GM21390 (cell line): ENCODE results near the gene RAB18.
A peak's percentile ranks its signal among the peaks of the same experiment; 100 is the strongest.
"Not testable (repeated sequence)": the region's sequence is repeated elsewhere in the genome, so short reads cannot be mapped to it uniquely, and the experiment has no call there.

Experiments used
- ATAC-seq: cut with Tn5 transposase; IDR thresholded peaks from one replicate; pipeline ENCODE4 v1.9.1; 2021; ENCODE audit not compliant: unreplicated experiment

RAB18 gene

DNA sequence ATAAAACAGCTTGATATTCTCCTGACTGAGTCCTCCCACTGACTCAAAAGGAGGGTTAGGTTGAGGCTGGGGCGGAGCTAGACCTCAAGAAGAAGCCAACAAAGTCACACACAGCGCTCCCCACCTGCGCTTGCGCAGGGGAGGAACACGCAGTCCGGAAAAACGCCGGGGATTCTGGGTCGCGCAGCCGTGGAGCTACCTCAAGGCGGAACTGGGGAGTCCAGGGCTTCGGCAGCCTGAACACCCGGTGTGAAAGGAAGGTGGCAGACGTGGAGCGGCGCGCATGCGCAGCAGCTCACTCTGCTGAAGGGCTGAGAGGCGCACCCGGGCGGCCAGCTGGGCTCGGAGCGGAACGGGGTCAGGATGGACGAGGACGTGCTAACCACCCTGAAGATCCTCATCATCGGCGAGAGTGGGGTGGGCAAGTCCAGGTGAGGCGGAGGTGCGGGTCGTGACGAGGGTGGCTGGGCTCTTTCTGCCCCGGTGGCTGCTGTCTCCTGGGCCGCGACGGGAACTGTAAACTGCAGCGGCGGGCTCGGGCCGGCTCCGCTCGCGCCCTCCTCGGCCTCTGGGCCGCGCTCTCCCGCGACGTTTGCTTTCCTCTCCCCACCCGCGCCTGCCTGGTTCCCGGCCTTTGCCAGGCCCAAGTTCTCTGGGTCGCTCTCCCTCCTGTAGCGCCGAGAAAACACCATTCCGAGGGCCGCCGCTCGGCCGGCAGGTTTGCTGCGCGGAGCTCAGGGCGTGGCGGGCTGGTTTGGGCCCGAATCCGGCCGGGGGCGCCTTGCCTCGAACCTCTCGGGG is at the start of gene RAB18:
RAB18 (plus strand) TSS at position 298 of the 801 bp plus-strand sequence; CDS start at position 364, 66 bp downstream.
- peak; percentile 96 for ATAC-seq

- ATAC-seq = no peak
These were observed 49.3 kb upstream of the RAB18 start for GRCh38 chr10:27454837-27455236.

GRCh38 chr10:27457261-27457945 is 46.7 kb upstream of the RAB18 start:
- ATAC-seq = no peak

DNA sequence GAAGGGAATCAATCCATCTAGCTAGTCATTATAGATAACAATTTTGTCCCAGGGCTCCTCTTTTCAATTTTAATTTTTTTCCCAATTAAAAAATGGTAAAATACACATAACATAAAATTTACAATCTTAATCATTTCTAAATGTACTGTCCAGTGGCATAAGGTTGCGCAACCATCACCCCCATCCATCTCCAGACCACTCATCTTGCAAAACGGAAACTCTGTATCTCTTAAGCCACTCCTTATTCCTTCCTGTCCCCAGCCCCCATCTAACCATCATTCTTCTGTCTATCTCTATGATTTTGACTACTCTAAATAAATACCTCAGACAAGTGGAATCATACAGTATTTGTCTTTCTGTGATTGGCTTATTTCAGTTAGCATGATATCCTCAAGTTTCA is 46.1 kb upstream of the RAB18 start:
- no peak for ATAC-seq

GRCh38 chr10:27461312-27461711 is 42.8 kb upstream of the RAB18 start:
- ATAC-seq = no peak

DNA sequence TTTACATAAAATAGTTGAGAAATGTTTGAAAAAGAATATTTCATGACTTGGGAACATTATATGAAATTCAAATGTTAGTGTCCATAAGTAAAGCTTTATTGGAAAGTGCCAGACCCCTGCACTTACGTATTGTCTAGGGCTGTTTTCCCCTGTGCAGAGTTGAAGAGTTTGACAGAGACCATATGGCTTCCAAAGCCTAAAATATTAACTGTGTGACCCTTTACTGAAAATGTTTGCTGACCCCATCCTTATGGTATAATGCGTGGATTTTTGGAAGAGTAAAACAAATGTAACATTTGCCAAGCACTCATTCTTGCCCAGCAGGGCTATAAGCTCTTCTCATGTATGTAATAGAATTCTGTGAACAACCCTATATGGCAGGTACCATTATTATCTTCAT is 40.1 kb upstream of the RAB18 start:
- ATAC-seq = no peak

DNA sequence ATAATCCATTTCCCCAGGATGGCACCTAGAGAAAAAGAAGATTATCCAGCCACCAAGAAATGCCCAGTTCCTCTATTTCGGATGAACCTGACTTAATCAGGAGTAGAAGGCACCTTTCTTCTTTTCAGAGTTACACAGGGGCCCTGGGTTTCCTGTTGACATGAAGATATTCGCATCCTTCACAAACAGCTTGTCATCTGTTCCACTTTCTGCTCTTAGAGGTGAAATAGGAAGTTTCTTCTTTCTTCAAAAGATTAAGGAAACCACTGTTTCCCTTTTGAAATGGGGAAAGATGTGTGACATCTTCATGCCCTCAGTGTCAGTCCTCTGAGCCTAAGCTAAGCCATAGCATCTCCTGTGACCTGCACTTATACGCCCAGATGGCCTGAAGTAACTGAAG is 39.1 kb upstream of the RAB18 start:
- peak; percentile 86 for ATAC-seq

DNA sequence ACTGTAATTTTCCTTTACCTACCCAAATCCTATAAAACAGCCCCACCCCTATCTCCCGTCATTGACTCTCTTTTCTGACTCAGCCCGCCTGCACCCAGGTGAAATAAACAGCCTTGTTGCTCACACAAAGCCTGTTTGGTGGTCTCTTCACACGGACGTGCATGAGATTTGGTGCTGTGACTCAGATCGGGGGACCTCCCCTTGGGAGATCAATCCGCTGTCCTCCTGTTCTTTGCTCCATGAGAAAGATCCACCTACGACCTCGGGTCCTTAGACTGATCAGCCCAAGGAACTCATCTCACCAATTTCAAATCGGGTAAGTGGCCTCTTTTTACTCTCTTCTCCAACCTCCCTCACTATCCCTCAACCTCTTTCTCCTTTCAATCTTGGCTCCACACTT is 38.5 kb upstream of the RAB18 start:
- ATAC-seq = not testable (repeated sequence)

DNA sequence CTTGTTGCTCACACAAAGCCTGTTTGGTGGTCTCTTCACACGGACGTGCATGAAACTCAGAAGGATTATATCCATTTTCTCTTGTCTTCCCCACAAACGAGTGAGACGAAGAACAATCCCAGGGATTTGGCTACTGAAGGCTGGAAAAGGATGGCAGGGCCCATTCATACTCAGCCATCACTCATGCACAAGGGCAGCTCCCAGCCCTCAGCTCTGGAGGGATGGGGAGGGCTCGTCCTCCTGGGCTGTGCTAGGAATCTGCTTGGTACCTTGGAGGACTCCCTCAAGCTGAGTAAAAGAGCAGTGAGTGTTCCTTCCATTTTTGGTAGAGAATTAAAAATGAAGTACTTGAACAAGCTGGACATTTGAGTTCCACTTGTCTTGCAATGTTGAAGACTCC is 33.2 kb upstream of the RAB18 start:
- no peak for ATAC-seq

- ATAC-seq = no peak
These were observed 29.4 kb upstream of the RAB18 start for GRCh38 chr10:27474741-27475140.

DNA sequence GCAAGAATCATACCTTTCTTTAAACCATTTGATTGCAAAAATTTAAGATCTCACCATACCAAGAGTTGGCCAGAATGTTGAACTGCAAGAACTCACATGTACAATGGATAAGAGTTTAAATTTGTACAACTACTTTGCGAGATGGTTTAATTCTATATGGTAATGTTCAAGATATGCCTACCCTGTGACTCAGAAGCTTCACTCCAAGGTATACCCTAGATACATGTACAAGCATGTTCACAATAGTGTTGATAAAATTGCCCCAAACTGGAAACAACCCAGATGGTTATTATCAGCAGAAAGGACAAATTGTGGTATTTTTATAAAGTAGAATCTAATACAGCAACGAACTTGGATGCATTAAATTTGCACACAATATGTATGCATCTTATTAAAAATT is 25.1 kb upstream of the RAB18 start:
- ATAC-seq = no peak

- ATAC-seq = no peak
These were observed 22.6 kb upstream of the RAB18 start for GRCh38 chr10:27481486-27481885.

DNA sequence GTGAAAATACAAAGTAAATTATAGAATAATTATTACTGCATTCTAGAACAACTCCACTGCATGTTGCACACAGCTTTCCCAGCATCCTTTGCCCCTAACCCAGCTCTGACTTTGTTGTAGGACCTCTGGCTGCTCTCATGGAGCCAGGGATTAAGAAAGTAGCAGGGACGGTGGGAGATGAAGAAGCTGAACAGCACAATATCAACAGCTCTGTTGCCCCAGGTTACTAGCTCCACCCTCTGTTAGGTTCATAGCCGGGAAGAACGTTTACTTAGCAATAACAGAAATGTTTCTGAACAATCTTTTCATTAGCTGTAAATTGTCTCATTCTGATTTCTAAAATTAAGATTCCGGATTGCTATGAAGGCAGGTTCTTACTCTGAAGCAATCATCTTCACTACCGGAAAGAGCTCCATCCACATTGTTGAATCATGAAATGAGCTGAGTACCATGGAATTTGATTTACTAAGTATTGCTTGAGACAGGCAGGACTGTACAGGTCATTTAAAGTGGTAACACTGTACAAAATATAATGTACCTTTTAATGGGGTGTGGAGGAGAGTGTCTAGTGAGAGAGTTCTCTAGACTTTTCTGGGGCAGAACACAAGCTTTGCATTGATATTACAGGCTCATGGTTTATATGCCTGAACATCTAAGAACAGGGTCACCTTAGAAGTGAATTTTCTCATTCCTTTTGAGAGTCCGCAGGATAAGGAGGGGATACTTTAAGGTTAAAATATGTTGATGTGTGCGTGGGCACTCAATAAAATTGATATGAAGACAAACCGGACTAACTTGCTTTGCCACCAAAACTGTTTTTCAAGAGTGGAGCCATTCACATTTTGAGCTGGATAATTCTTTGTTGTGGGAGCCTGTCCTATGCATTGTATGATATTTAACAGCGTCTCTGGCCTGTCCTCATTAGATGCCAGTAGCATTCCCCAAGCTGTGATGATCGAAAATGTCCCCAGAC is 20.8 kb upstream of the RAB18 start:
- ATAC-seq = no peak

DNA sequence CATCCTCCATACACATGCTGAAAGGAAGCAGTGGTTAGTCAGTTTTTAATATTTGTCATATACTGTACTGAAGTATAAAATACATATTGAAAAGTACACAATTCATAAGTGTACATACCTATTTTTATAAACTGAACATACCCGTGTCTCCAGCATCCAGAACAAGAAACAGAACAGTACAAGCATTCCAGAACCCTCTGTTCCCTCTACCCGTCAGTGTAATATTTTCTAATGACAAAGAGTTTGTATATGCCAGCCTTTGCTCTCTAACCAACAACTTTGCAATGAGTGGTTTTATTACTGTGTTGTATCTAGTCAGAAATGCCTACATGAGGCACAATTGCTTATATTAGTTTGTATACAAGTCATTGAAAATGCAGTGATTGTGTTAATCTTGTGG is 18.7 kb upstream of the RAB18 start:
- no peak for ATAC-seq

- ATAC-seq = no peak
These were observed 18.1 kb upstream of the RAB18 start for GRCh38 chr10:27485986-27486385.

- ATAC-seq = no peak
These were observed 13.3 kb upstream of the RAB18 start for GRCh38 chr10:27490807-27491206.

GRCh38 chr10:27494116-27494805 is 9.8 kb upstream of the RAB18 start:
- no peak for ATAC-seq

GRCh38 chr10:27496137-27496536 is 8.0 kb upstream of the RAB18 start:
- ATAC-seq = no peak

DNA sequence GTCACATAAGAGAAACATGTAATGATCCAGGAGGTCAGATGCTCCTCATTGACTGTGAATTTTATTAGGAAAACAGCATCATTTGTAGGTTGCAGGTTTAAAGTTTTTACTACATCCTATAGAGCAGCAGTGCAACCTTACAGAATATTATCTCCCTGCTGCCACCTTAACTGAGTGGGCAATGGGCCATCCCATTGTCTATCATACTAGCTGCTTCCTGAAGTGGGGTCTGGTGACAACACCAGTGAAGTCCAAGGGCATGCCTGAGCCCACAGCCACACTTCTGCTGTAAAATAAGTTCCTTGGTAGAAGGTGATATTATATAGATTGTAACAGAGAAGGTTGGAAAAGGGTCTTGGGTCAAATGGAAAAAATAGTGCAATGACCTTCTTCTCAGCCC is 4.0 kb upstream of the RAB18 start:
- no peak for ATAC-seq

GRCh38 chr10:27500886-27501285 is 3.2 kb upstream of the RAB18 start:
- no peak for ATAC-seq

- ATAC-seq = no peak
These were observed 552 bp upstream of the RAB18 start for GRCh38 chr10:27503498-27504006.
